ENCODE data around the gene ASAP3. TPM values are rescaled to one million over a fixed set of nuclear protein-coding genes. Genes with fewer than 3 reads are reported as not detected.

ASAP3 gene
- 18.6 TPM for polyA plus RNA-seq (2013, experiment 1 of 2)
- polyA plus RNA-seq (2013, experiment 2 of 2) = 18.9 TPM

GRCh38 chr1:23483321-23484252, at the start of gene ASAP3:
Gene ASAP3 (minus strand): TSS chr1:23484179. CDS start chr1:23484133, 46 bp downstream.
- Histone ChIP-seq H2AFZ (ENCODE audit: low read depth, low read length) (peak within 1 kb of the TSS; percentile 74), H4K91ac (ENCODE audit: low read length) (peak within 1 kb of the TSS; percentile 72), H3K9ac (ENCODE audit: low read length) (peak within 1 kb of the TSS; percentile 92), H3K4me1 (ENCODE audit: control insufficient read depth, insufficient read depth, low read depth, low read length) (peaks cover 15% of the 10 kb centered on the region), H4K8ac (ENCODE audit: low read length) (peak within 1 kb of the TSS; percentile 95), H3K18ac (ENCODE audit: low read depth in 1 of 2, low read length in 2 of 2) (peak within 1 kb of the TSS; percentile 84 to 94), H3K4me2 (ENCODE audit: low read length, poor library complexity, severe bottlenecking) (peak within 1 kb of the TSS; percentile 80), H3K23ac (ENCODE audit: low read length in 2 of 2) (peak within 1 kb of the TSS; percentile 47 to 81), H3K9me3 (ENCODE audit: control insufficient read depth, low read length) (no peaks in the 10 kb centered on the region), H3K4ac (ENCODE audit: low read depth in 1 of 2, low read length in 2 of 2) (peak within 1 kb of the TSS in 1 of 2 experiments; percentile 88), H2BK5ac (ENCODE audit: low read depth, low read length, poor library complexity, severe bottlenecking) (no peak within 1 kb of the TSS), H2BK12ac (ENCODE audit: low read length in 2 of 2) (peak within 1 kb of the TSS; percentile 53 to 92), H3K27ac (ENCODE audit: low read length, poor library complexity, severe bottlenecking) (peak within 1 kb of the TSS; percentile 88), H3K4me3 (ENCODE audit: insufficient read depth in 1 of 2, low read depth in 1 of 2, low read length in 2 of 2) (peak within 1 kb of the TSS; percentile 87 to 99), H3K36me3 (ENCODE audit: control insufficient read depth in 1 of 2, insufficient read depth in 2 of 2, low read depth in 1 of 2, low read length in 2 of 2) (peaks cover 0 to 17% of the 10 kb centered on the region in 2 experiments), H3K79me1 (replicated peaks; ENCODE audit: low read length, poor library complexity, severe bottlenecking) (peaks cover 24% of the 10 kb centered on the region), H2AK5ac (ENCODE audit: low read length, severe bottlenecking) (no peak within 1 kb of the TSS), H2BK15ac (ENCODE audit: low read depth, poor library complexity, severe bottlenecking) (peak within 1 kb of the TSS; percentile 62), H3K14ac (ENCODE audit: low read length in 2 of 2) (peak within 1 kb of the TSS in 1 of 2 experiments; percentile 93), H2BK120ac (ENCODE audit: low read depth, low read length) (peak within 1 kb of the TSS; percentile 80), H3K27me3 (ENCODE audit: control insufficient read depth in 1 of 2, insufficient read depth in 1 of 2, low read length in 2 of 2) (peaks cover 0 to 5% of the 10 kb centered on the region in 2 experiments)
- WGBS = under 1% methylated on average over 40 of the region's 84 CpGs
- peak; percentile 44 for DNase-seq

GRCh38 chr1:23533246-23534023, 49.5 kb upstream of the ASAP3 start:
- Histone ChIP-seq H2BK12ac (ENCODE audit: low read length in 2 of 2) (no peak overlapping the region), H4K8ac (ENCODE audit: low read length) (no peak overlapping the region), H2AFZ (ENCODE audit: low read depth, low read length) (no peak overlapping the region), H3K14ac (ENCODE audit: low read length in 2 of 2) (no peak overlapping the region), H2BK120ac (ENCODE audit: low read depth, low read length) (no peak overlapping the region), H3K9me3 (ENCODE audit: control insufficient read depth, low read length) (no peaks in the 10 kb centered on the region), H3K4me3 (ENCODE audit: insufficient read depth in 1 of 2, low read depth in 1 of 2, low read length in 2 of 2) (no peak overlapping the region), H3K4ac (ENCODE audit: low read depth in 1 of 2, low read length in 2 of 2) (no peak overlapping the region), H3K9ac (ENCODE audit: low read length) (no peak overlapping the region), H3K27me3 (ENCODE audit: control insufficient read depth in 1 of 2, insufficient read depth in 1 of 2, low read length in 2 of 2) (peaks cover 6 to 10% of the 10 kb centered on the region in 2 experiments), H3K4me1 (ENCODE audit: control insufficient read depth, insufficient read depth, low read depth, low read length) (peaks cover 13% of the 10 kb centered on the region), H3K4me2 (ENCODE audit: low read length, poor library complexity, severe bottlenecking) (no peak overlapping the region), H3K23ac (ENCODE audit: low read length in 2 of 2) (no peak overlapping the region), H2BK5ac (ENCODE audit: low read depth, low read length, poor library complexity, severe bottlenecking) (no peak overlapping the region), H3K27ac (ENCODE audit: low read length, poor library complexity, severe bottlenecking) (no peak overlapping the region), H2BK15ac (ENCODE audit: low read depth, poor library complexity, severe bottlenecking) (no peak overlapping the region), H4K91ac (ENCODE audit: low read length) (no peak overlapping the region), H3K36me3 (ENCODE audit: control insufficient read depth in 1 of 2, insufficient read depth in 2 of 2, low read depth in 1 of 2, low read length in 2 of 2) (no peaks in the 10 kb centered on the region), H2AK5ac (ENCODE audit: low read length, severe bottlenecking) (no peak overlapping the region), H3K79me1 (replicated peaks; ENCODE audit: low read length, poor library complexity, severe bottlenecking) (no peaks in the 10 kb centered on the region), H3K18ac (ENCODE audit: low read depth in 1 of 2, low read length in 2 of 2) (no peak overlapping the region)
- DNase-seq = no peak
- WGBS = 96% methylated on average over 5 of the region's 6 CpGs

GRCh38 chr1:23531562-23532094, 47.6 kb upstream of the ASAP3 start:
- H3K79me1 ChIP-seq (replicated peaks; ENCODE audit: low read length, poor library complexity, severe bottlenecking) = peaks cover 5% of the 10 kb centered on the region
- peaks cover 6 to 10% of the 10 kb centered on the region in 2 experiments for H3K27me3 ChIP-seq (ENCODE audit: control insufficient read depth in 1 of 2, insufficient read depth in 1 of 2, low read length in 2 of 2)
- no peak overlapping the region for H3K14ac ChIP-seq (ENCODE audit: low read length in 2 of 2)

More at GRCh38 chr1:23531562-23532094, 47.6 kb upstream of the ASAP3 start:
- no peak overlapping the region for H2BK120ac ChIP-seq (ENCODE audit: low read depth, low read length)
- no peak overlapping the region for H2AK5ac ChIP-seq (ENCODE audit: low read length, severe bottlenecking)
- no peak overlapping the region for H2BK5ac ChIP-seq (ENCODE audit: low read depth, low read length, poor library complexity, severe bottlenecking)
- peak overlapping the region; percentile 78 for H3K4me2 ChIP-seq (ENCODE audit: low read length, poor library complexity, severe bottlenecking)
- DNase-seq = no peak
- H3K9ac ChIP-seq (ENCODE audit: low read length) = peak overlapping the region; percentile 58
- H4K8ac ChIP-seq (ENCODE audit: low read length) = peak overlapping the region; percentile 95
- no peak overlapping the region for H3K27ac ChIP-seq (ENCODE audit: low read length, poor library complexity, severe bottlenecking)
- peak overlapping the region; percentile 90 for H2AFZ ChIP-seq (ENCODE audit: low read depth, low read length)
- no peak overlapping the region for H2BK12ac ChIP-seq (ENCODE audit: low read length in 2 of 2)
- no peak overlapping the region for H2BK15ac ChIP-seq (ENCODE audit: low read depth, poor library complexity, severe bottlenecking)
- H3K18ac ChIP-seq (ENCODE audit: low read depth in 1 of 2, low read length in 2 of 2) = peak overlapping the region in 1 of 2 experiments; percentile 64
- H3K9me3 ChIP-seq (ENCODE audit: control insufficient read depth, low read length) = no peaks in the 10 kb centered on the region
- WGBS = 44% methylated on average over 5 of the region's 5 CpGs
- peaks cover 17% of the 10 kb centered on the region for H3K4me1 ChIP-seq (ENCODE audit: control insufficient read depth, insufficient read depth, low read depth, low read length)
- no peak overlapping the region for H4K91ac ChIP-seq (ENCODE audit: low read length)
- no peak overlapping the region for H3K23ac ChIP-seq (ENCODE audit: low read length in 2 of 2)
- H3K4ac ChIP-seq (ENCODE audit: low read depth in 1 of 2, low read length in 2 of 2) = peak overlapping the region; percentile 27 to 63
- peak overlapping the region; percentile 20 to 68 for H3K4me3 ChIP-seq (ENCODE audit: insufficient read depth in 1 of 2, low read depth in 1 of 2, low read length in 2 of 2)
- no peaks in the 10 kb centered on the region for H3K36me3 ChIP-seq (ENCODE audit: control insufficient read depth in 1 of 2, insufficient read depth in 2 of 2, low read depth in 1 of 2, low read length in 2 of 2)

Data from mesenchymal stem cell (in vitro differentiated cells and primary cell).